Measurements from ENCODE around the gene ACOXL.
"Not testable (repeated sequence)": the region's sequence is repeated elsewhere in the genome, so short reads cannot be mapped to it uniquely, and the experiment has no call there.

ACOXL gene

GRCh38 chr2:111072220-111072871 is 340.0 kb downstream of the ACOXL start:
- no peak for DNase-seq

- not testable (repeated sequence) for DNase-seq
These were observed 350.3 kb downstream of the ACOXL start for GRCh38 chr2:111082659-111083058.

DNA sequence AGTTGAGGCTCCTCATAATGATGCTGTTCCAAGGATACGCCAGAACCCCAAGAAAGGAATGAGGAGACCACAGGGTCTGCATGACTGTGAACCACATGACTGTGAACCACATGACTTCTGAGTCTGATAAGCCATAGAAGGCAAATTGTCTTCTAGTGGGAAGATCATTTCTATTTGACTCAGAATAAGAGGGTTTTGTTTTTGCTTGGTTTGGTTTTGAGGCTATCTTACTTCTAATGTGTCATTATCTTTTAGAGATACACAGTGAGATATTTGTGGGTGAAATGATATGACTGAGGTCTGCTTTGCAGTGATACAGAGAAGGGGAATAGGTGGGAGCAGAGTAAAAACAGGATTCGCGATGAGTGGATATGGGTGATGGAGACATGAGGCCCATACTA is 359.4 kb downstream of the ACOXL start:
- no peak for DNase-seq

GRCh38 chr2:111094691-111095090 is 362.3 kb downstream of the ACOXL start:
- no peak for DNase-seq

DNA sequence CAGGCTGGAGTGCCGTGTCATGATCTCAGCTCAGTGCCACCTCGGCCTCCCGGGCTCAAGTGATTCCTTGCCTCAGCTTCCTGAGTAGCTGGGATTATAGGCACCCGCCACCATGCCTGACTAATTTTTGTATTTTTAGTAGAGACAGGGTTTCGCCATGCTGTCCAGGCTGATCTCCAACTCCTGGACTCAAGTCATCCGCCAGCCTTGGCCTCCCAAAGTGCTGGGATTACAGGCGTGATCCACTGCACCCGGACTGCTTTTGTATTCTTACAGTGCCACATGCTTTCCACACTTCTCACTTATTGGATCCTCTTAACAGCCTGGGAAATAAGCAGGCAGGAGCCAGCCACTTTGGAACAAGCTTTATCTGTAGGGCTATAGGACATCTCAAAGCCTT is 363.1 kb downstream of the ACOXL start:
- no peak for DNase-seq

DNA sequence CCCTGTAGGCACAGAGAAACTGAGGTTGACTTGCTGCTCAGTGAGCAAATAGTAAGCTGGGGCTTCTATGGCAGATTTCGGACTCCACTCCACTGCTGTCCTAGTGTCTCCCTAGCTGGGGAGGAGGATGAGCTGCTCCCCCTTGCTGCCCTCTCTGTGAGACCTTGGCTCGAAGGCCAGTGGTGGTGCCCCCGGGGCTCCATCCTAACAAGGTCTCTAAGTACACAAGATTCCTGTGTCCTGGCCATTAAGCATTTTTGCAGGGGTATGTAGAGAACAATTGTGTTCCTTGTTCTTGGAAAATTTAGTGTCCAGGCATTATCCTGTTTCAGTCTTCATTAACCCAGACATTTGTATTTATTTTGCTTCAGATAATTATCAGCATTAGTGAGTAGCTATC is 367.0 kb downstream of the ACOXL start:
- no peak for DNase-seq

DNA sequence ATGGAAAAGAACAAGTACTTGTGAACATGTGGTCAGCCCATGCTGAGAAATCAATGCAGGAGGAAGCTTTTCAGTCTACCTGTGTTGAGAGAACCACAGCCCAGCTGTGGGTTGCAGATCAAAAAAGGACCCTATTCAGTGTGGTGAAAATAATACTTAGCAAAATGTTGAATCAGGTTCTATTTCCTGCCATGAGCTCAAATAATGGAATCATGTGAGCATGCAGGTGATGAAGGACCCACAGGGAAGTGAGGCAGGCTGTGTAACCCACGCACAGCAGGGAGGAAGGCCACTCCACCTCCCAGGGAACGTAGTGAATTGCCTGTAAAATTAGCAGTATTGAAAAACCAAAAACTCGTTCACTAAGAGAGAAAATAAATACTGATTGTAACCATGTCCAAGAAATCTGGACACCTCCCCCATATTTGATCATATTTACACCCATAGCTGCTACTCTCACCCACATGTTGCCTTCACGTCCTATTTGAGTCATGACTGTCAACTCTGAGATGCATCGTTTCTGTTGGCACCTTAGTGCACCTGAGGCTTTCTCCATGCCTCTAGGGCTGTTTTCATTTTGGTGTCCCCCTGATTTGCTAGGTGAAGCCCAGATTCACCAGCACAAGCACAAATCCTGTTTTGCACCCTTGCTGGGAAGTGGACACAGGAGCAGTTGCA is 367.9 kb downstream of the ACOXL start:
- no peak for DNase-seq

DNA sequence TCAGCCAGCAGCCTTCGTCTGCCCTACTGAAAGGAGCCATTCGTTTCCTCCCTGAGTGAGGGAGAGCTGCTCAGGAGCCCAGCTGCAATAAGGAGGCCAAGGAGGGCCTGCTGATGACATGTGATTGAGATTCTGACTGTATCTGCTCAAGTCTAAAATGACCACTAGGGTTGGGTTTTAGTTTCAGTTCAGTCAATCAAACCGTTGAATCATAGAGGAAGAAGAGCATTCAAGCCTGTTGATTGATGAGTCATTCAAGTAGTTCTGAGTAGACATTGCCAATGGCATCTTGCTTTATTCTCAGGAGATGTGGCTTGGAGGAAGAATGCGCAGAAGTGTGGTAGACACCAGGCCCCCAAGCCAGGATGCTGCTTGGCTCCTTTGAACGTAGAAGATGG is 368.4 kb downstream of the ACOXL start:
- DNase-seq: peak; percentile 14

DNA sequence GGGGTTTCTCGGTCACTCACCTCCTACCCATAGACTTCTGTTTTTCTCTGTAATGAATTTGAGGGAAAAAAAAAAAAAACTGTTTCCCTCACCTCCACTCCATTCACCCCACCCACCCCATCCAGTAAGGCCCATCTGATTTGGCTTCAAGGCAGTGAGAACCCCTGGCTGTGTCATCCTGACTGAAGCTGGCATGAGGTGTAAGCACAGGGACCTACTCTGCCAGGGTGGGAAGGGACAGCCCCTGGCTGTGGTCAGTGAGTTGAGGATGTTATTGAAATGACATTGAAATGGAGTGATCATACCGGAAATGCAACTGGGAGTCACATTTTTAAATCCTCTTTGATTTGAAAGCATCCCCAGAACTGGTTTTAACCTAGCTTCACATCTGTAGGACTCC is 369.2 kb downstream of the ACOXL start:
- DNase-seq: no peak

GRCh38 chr2:111102216-111102615 is 369.8 kb downstream of the ACOXL start:
- DNase-seq: no peak

DNA sequence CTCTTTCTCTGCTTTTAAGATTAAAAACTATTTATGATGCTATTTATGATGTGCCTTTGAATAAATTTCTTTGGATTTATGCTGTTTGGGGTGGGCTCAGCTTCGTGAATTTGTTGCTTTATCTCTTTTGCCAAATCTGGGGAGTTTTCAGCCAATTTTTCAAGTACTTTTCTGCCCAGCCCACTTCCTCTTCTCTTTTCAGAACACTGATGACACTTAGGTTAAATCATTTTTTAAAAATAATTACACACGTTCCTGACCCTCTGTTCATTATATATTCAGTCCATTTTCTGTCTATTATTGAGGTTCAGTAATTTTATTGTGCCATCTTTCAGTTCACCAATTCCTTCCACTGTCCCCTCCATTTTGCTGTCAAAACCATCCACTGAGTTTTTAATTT is 373.6 kb downstream of the ACOXL start:
- no peak for DNase-seq

GRCh38 chr2:111106706-111107105 is 374.3 kb downstream of the ACOXL start:
- no peak for DNase-seq

GRCh38 chr2:111108745-111109271 is 376.4 kb downstream of the ACOXL start:
- DNase-seq: no peak

DNA sequence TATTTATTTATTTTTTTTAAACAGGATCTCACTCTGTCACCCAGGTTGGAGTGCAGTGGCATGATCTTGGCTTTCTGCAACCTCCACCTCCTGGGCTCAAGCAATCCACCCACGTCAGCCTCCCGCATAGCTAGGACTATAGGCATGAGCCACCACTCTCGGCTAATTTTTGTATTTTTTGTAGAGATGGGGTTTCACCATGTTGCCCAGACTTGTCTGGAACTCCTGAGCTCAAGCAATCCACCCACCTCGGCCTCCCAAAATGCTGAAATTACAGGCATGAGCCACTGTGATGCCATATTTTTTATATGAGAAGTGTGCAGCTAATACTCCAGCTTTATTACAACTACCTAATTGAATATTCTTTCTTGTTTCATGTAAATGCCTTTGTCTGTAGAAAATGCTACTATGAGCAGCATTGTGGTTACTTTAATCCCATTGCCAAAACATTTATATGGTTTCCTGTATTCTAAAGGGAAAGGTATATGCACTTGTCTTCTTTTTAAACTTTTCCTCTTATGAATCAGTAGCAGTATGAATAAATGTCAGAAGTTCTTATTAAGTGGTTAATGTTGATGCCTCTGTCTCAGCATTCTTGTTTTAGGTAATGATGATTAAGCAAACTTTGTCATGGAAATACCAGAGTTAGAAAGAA is 378.9 kb downstream of the ACOXL start:
- DNase-seq: no peak

GRCh38 chr2:111113838-111114237 is 381.5 kb downstream of the ACOXL start:
- no peak for DNase-seq

GRCh38 chr2:111116011-111116746 is 383.8 kb downstream of the ACOXL start:
- DNase-seq: no peak

GRCh38 chr2:111116843-111117597 is 384.6 kb downstream of the ACOXL start:
- DNase-seq: peak; percentile 79

- peak; percentile 29 for DNase-seq
These were observed 385.5 kb downstream of the ACOXL start for GRCh38 chr2:111117598-111118480.

- DNase-seq: no peak
These were observed 386.2 kb downstream of the ACOXL start for GRCh38 chr2:111118481-111118980.

DNA sequence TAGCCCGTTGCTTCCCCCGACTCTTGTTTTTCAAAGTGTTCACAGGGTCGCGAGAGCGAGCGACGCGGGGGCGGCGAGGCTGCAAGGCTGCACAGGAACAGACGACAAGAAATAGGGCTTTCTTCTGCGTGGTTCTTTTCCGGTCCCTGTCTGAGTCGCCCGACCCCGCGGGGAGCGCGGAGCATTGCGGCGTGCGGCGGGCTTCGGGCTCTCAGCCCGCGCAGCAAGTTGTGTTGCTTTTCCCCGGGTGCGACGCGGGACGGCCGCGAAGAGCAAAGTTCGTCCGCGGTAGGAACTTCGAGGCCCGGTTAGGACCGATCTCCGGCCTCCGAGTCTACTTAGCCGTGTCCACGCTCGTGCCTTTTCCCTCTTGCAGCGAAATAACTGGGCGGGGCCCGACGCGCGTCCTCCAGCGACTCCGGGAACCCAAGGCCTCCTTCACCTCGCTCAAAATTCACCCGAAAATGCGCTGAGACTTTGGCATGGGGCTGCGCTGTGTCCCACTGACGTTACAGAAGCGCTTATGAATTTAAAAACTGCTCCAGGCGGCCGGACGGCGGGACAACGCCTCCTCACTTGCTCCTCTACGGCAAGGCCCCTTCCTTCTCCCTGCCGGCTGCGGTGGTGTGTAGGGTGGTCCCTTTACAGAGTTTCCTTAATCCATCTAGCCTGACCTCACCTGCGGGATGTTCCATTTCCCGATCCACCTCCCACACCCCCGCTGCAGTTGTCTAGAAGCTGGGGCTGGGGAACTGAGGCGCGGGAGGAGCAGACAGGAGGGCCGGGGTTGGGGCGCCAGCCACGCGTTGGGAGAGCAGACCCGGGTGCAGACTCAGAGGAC is 386.8 kb downstream of the ACOXL start:
- DNase-seq: peak; percentile 37
